Measurements from ENCODE around the gene STARD3. TPM values are rescaled to one million over a fixed set of nuclear protein-coding genes. Genes with fewer than 3 reads are reported as not detected.

The STARD3 gene
- total RNA-seq, 1 donor from 2014 or later: 51.2 TPM

DNA sequence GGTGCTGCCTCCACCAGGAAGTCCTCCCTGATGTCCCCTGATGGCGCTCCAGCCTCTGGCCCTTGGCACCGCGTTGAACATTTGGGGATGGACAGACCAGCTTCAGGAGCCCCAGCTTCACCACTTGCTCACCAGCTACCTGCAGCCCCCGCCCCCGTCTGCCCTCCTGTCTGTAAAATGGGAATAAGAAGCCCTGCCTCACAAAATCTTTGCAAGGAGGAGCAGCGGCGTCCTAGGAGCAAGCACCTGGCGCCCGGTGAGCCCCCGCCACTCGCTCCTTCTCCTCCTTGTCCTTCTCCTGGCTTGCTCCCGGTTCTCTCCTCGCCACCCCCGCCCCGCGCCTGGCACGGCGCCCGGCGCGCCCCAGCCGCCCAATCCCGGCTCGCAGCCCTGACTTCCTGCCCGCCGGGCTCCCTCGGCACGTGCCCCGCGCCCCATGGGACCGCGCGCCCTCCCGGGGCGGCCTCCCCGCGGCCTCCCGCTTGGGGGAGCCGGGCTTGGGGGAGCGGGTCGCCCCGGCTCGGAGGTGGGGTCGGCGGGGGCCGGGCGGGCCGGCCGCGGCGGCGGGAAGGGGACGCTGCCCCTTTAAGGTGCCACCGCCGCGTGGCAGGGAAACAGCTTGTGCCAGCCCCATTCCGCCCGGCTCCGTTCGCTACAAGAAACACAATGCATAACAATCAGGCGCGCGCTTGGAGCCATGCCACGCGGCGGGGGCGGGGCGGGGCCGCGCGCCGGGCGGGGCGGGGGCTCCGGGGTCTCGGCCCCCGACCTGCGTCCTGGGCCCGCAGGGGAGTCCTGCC is 19.3 kb upstream of the STARD3 start:
- Mint-ChIP-seq H3K27me3 (ENCODE audit: low read depth, unreplicated experiment) (peaks cover 86% of the 10 kb centered on the region), H3K36me3 (ENCODE audit: low read depth, unreplicated experiment) (no peaks in the 10 kb centered on the region), H3K27ac (ENCODE audit: unreplicated experiment) (no peak overlapping the region), H3K4me1 (ENCODE audit: low read depth, unreplicated experiment) (no peaks in the 10 kb centered on the region), H3K9me3 (ENCODE audit: unreplicated experiment) (no peaks in the 10 kb centered on the region), H3K4me3 (ENCODE audit: unreplicated experiment) (peak overlapping the region; percentile 71)
- Histone ChIP-seq H3K4me3 (ENCODE audit: insufficient read depth, low read depth, low read length) (peak overlapping the region; percentile 37), H2AFZ (ENCODE audit: low read depth, low read length) (peak overlapping the region; percentile 56), H3K27me3 (ENCODE audit: insufficient read depth, low read length) (peaks cover 36% of the 10 kb centered on the region), H3K79me2 (ENCODE audit: insufficient read depth, low read length) (no peaks in the 10 kb centered on the region), H4K20me1 (ENCODE audit: insufficient read depth, low read length) (no peaks in the 10 kb centered on the region), H3K4me2 (ENCODE audit: low read length) (peak overlapping the region; percentile 90), H3K36me3 (ENCODE audit: insufficient read depth, low read length) (no peaks in the 10 kb centered on the region), H3K9ac (ENCODE audit: low read length) (peak overlapping the region; percentile 43), H3K27ac (ENCODE audit: low read depth, low read length) (no peak overlapping the region), H3K9me3 (ENCODE audit: insufficient read depth, low read depth, low read length) (no peaks in the 10 kb centered on the region), H3K4me1 (ENCODE audit: insufficient read depth, low read length) (peaks cover 11% of the 10 kb centered on the region)
- TF ChIP-seq, protein P1, sequence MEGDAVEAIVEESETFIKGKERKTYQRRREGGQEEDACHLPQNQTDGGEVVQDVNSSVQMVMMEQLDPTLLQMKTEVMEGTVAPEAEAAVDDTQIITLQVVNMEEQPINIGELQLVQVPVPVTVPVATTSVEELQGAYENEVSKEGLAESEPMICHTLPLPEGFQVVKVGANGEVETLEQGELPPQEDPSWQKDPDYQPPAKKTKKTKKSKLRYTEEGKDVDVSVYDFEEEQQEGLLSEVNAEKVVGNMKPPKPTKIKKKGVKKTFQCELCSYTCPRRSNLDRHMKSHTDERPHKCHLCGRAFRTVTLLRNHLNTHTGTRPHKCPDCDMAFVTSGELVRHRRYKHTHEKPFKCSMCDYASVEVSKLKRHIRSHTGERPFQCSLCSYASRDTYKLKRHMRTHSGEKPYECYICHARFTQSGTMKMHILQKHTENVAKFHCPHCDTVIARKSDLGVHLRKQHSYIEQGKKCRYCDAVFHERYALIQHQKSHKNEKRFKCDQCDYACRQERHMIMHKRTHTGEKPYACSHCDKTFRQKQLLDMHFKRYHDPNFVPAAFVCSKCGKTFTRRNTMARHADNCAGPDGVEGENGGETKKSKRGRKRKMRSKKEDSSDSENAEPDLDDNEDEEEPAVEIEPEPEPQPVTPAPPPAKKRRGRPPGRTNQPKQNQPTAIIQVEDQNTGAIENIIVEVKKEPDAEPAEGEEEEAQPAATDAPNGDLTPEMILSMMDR (IDR thresholded peaks at IDR 0.05; ENCODE audit: insufficient read depth, low read depth, low read length): no peak
- no peak for TF ChIP-seq EZH2 (IDR thresholded peaks at IDR 0.05; ENCODE audit: insufficient read depth, low read length)
- no peak for FAIRE-seq
- no peak for DNase-seq (ENCODE audit: low read depth)

GRCh38 chr17:39618246-39618913 is 18.6 kb upstream of the STARD3 start:
- Histone ChIP-seq H4K20me1 (ENCODE audit: insufficient read depth, low read length) (no peaks in the 10 kb centered on the region), H3K4me3 (ENCODE audit: insufficient read depth, low read depth, low read length) (peak overlapping the region; percentile 64), H3K4me2 (ENCODE audit: low read length) (peak overlapping the region; percentile 90), H3K79me2 (ENCODE audit: insufficient read depth, low read length) (no peaks in the 10 kb centered on the region), H2AFZ (ENCODE audit: low read depth, low read length) (peak overlapping the region; percentile 64), H3K27ac (ENCODE audit: low read depth, low read length) (no peak overlapping the region), H3K27me3 (ENCODE audit: insufficient read depth, low read length) (peaks cover 30% of the 10 kb centered on the region), H3K36me3 (ENCODE audit: insufficient read depth, low read length) (no peaks in the 10 kb centered on the region), H3K9me3 (ENCODE audit: insufficient read depth, low read depth, low read length) (no peaks in the 10 kb centered on the region), H3K9ac (ENCODE audit: low read length) (peak overlapping the region; percentile 35), H3K4me1 (ENCODE audit: insufficient read depth, low read length) (peaks cover 11% of the 10 kb centered on the region)
- Mint-ChIP-seq H3K27ac (ENCODE audit: unreplicated experiment) (no peak overlapping the region), H3K9me3 (ENCODE audit: unreplicated experiment) (no peaks in the 10 kb centered on the region), H3K36me3 (ENCODE audit: low read depth, unreplicated experiment) (no peaks in the 10 kb centered on the region), H3K27me3 (ENCODE audit: low read depth, unreplicated experiment) (peaks cover 81% of the 10 kb centered on the region), H3K4me1 (ENCODE audit: low read depth, unreplicated experiment) (no peaks in the 10 kb centered on the region), H3K4me3 (ENCODE audit: unreplicated experiment) (peak overlapping the region; percentile 85)
- no peak for TF ChIP-seq EZH2 (IDR thresholded peaks at IDR 0.05; ENCODE audit: insufficient read depth, low read length)
- TF ChIP-seq, protein P1 (IDR thresholded peaks at IDR 0.05; ENCODE audit: insufficient read depth, low read depth, low read length): no peak
- no peak for FAIRE-seq
- no peak for DNase-seq (ENCODE audit: low read depth)
